Measurements from ENCODE around the gene TXNRD2. TPM values are rescaled to one million over a fixed set of nuclear protein-coding genes. Genes with fewer than 3 reads are reported as not detected.

Gene TXNRD2
- total RNA-seq, 1 experiment from 2014 or later = 39.9 TPM

DNA sequence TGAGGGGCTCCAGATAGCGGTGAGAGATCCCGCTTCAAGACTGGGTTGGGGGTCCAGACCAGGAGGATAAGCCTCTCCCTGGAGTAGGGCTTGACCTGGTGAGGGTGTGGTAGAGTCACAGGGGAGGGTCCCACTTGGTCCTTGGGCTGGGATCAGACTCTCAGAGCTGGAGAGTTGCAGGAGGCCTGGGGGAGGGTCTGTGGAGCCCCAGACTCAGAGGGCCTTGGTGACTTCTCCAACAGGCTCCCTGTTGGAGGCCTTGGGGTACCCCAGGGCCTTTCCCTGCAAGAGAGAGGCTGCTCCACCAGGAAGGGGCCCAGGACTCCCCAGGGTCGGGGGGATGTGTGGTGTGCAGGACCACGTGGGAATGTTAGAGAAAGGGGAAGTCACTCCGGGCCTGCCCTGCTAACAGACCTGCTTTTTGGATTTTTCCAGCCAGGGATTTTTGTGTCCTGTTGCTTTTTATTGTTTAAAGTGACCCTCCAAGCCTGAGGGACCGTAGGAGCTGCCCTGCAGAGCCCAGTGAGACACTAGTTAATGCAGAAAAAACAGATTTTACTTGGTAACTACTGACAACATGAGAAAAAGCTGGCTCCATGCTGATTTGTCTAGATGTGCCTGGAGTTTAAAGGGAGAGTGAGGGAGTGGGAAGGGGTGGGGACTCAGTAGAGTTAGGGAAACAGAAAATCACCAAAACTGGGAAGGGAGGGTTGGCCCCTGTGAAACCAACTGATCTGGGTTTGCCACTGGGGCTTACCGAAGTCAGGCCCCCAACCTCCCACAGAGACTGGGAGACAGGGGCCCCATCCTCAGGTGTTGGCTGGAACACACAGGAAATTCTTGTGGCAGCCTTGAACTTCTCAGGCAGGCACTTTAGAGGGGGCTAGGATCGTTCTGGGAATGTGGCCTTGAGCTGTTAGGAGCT is 801 bp upstream of the TXNRD2 start:
- TF ChIP-seq, protein P1, sequence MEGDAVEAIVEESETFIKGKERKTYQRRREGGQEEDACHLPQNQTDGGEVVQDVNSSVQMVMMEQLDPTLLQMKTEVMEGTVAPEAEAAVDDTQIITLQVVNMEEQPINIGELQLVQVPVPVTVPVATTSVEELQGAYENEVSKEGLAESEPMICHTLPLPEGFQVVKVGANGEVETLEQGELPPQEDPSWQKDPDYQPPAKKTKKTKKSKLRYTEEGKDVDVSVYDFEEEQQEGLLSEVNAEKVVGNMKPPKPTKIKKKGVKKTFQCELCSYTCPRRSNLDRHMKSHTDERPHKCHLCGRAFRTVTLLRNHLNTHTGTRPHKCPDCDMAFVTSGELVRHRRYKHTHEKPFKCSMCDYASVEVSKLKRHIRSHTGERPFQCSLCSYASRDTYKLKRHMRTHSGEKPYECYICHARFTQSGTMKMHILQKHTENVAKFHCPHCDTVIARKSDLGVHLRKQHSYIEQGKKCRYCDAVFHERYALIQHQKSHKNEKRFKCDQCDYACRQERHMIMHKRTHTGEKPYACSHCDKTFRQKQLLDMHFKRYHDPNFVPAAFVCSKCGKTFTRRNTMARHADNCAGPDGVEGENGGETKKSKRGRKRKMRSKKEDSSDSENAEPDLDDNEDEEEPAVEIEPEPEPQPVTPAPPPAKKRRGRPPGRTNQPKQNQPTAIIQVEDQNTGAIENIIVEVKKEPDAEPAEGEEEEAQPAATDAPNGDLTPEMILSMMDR (IDR thresholded peaks at IDR 0.05; ENCODE audit: unreplicated experiment) = no peak
- Mint-ChIP-seq H3K9me3 (ENCODE audit: unreplicated experiment) (no peaks in the 10 kb centered on the region), H3K36me3 (ENCODE audit: insufficient read depth, unreplicated experiment) (peaks cover 10% of the 10 kb centered on the region), H3K4me3 (ENCODE audit: unreplicated experiment) (peak overlapping the region; percentile 89), H3K4me1 (ENCODE audit: insufficient read depth, unreplicated experiment) (peaks cover 32% of the 10 kb centered on the region), H3K27ac (ENCODE audit: low read depth, unreplicated experiment) (peak overlapping the region; percentile 97), H3K27me3 (ENCODE audit: insufficient read depth, unreplicated experiment) (no peaks in the 10 kb centered on the region)
- intact Hi-C loops (cut with micrococcal nuclease) = no loop called here
- BruUV-seq (replicated peaks) = TSS peak; percentile 39
- ChIA-PET POLR2A (interaction anchor here (0.5 to 1.4 kb wide), 7 partner anchors 11 to 627 kb away, joined by 3 to 4 read pairs (median 3); no protein-coding TSS in a partner anchor), CTCF (interaction anchor here (0.6 to 2.5 kb wide), 4 partner anchors 31 to 961 kb away, joined by 3 to 11 read pairs (median 3); no protein-coding TSS in a partner anchor)
- DNase-seq (ENCODE audit: unreplicated experiment) = peak; percentile 51

DNA sequence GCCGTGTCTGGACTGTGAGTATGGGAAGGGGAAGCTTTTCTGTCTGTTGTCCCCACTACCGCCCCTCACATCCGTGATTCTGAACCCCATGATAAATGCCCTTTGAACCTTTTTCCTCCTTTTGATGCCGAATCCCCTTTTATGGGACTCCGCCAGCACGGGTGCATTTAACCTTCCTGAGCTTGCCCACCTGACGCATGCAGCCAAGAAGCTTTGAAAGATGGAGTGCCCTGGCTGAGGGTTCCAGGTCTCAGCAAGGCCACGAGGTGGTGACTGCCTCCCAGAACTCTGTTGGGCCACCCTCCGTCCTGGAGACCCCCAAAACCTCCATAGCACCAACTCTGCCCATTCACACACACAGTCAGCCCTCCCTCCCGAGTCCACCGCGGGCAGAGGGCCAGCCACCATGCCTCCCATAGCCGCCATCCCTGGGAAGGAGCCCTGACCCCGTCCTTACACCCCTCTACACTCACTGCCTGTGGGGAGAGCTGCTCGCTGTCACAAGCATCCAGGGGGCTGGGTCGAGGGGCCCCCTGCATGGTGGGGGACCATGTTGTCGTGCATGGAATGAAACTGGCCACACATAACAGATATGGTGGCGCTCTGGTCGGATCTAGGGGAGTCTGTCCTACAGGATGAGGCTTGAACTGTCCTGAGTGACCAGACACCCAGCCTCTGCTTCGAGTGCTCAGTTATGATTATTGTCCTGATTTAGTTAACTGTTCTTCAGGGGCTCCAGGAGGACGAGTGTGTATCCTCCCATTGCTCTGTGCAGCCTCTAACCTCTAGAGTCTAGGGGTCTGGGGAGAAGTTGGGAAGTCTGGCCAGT is 868 bp downstream of the TXNRD2 start:
- H3K9me3 Mint-ChIP-seq (ENCODE audit: unreplicated experiment) = peaks cover 8% of the 10 kb centered on the region
- H3K4me3 Mint-ChIP-seq (ENCODE audit: unreplicated experiment) = peak overlapping the region; percentile 89
- ChIA-PET POLR2A (interaction anchor here (1.0 to 1.4 kb wide), 5 partner anchors 10 to 211 kb away, joined by 3 to 4 read pairs (median 3); no protein-coding TSS in a partner anchor), CTCF (interaction anchor here (0.6 kb wide), 1 partner anchor 11 kb away, joined by 3 read pairs; no protein-coding TSS in a partner anchor)
- peaks cover 27% of the 10 kb centered on the region for H3K4me1 Mint-ChIP-seq (ENCODE audit: insufficient read depth, unreplicated experiment)
- TF ChIP-seq, protein P1 (IDR thresholded peaks at IDR 0.05; ENCODE audit: unreplicated experiment) = no peak
- H3K27ac Mint-ChIP-seq (ENCODE audit: low read depth, unreplicated experiment) = peak overlapping the region; percentile 97
- H3K27me3 Mint-ChIP-seq (ENCODE audit: insufficient read depth, unreplicated experiment) = no peaks in the 10 kb centered on the region
- no TSS peak for BruUV-seq (replicated peaks)
- DNase-seq (ENCODE audit: unreplicated experiment) = no peak
- intact Hi-C loops (cut with micrococcal nuclease) = no loop called here
- H3K36me3 Mint-ChIP-seq (ENCODE audit: insufficient read depth, unreplicated experiment) = peaks cover 9% of the 10 kb centered on the region

DNA sequence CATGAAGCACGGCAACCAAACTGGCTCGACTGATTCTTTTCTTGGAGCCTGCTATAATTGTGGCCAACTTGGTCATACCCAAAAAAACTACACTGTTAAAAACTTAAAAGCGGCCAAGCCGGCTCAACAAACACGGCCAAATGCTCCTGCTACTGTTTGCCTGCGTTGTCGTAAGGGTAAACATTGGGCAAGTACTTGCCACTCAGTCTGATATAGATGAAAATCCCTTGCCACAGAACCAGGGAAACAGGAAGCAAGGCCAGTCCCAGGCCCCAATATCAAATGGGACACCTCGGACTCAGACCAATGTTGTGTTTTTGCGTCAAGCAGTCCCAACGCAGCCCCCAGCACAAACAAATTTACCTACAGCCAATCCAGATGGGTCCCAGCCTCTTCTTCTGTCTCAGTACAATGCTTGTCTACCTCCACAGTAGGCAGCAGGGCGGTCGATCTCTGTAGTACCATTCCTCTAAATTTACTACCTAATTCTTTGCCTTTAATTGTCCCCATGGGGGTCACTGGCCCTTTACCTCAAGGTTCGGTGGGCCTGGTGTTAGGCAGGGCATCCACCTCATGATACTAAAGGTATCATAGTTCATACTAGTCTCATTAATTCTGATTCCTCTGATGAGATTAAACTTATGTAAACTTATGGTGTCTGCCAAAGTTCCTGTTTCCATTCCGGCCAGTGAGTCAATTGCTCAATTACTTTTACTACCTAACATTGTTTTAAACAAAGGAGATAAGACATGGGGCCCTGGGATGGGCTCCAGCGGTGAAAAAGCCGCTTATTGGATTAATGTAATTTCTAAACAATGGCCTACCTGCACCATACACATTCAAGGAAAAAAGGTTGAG is 3.8 kb downstream of the TXNRD2 start:
- H3K27ac Mint-ChIP-seq (ENCODE audit: low read depth, unreplicated experiment) = no peak overlapping the region
- H3K4me1 Mint-ChIP-seq (ENCODE audit: insufficient read depth, unreplicated experiment) = peaks cover 13% of the 10 kb centered on the region
- peaks cover 5% of the 10 kb centered on the region for H3K36me3 Mint-ChIP-seq (ENCODE audit: insufficient read depth, unreplicated experiment)
- intact Hi-C loops (cut with micrococcal nuclease) = no loop called here
- H3K27me3 Mint-ChIP-seq (ENCODE audit: insufficient read depth, unreplicated experiment) = no peaks in the 10 kb centered on the region
- BruUV-seq (replicated peaks) = no TSS peak
- H3K4me3 Mint-ChIP-seq (ENCODE audit: unreplicated experiment) = no peak overlapping the region
- POLR2A ChIA-PET = interaction anchor here (0.7 kb wide), 1 partner anchor 11 kb away, joined by 3 read pairs; no protein-coding TSS in a partner anchor
- TF ChIP-seq, protein P1 (IDR thresholded peaks at IDR 0.05; ENCODE audit: unreplicated experiment) = no peak
- no peak for DNase-seq (ENCODE audit: unreplicated experiment)
- H3K9me3 Mint-ChIP-seq (ENCODE audit: unreplicated experiment) = peaks cover 13% of the 10 kb centered on the region
- CTCF ChIA-PET = interaction anchor here (0.7 kb wide), 2 partner anchors 27 to 182 kb away, joined by 3 to 4 read pairs; no protein-coding TSS in a partner anchor
